Parathyroid adenoma (tissue), 2 donors: Measurements from ENCODE around the gene SND1.

Experiments
- H2AFZ ChIP-seq: fragments of 300-600 bp; sonication (generic); one replicate; pipeline ENCODE4 v1.7.0; 2017; ENCODE audit warnings: antibody characterized with exemption, mild to moderate bottlenecking
- H3K27ac ChIP-seq: fragments of 300-600 bp; sonication (generic); one replicate; pipeline ENCODE4 v1.7.0; 2017
- H3K27me3 ChIP-seq: fragments of 300-600 bp; sonication (generic); one replicate; pipeline ENCODE4 v1.7.0; 2017; ENCODE audit warnings: low read length; ENCODE audit not compliant: control insufficient read depth, insufficient read depth
- H3K36me3 ChIP-seq: fragments of 300-600 bp; sonication (generic); one replicate; pipeline ENCODE4 v1.7.0; 2017; ENCODE audit warnings: low read length; ENCODE audit not compliant: control insufficient read depth, insufficient read depth
- H3K4me1 ChIP-seq: fragments of 300-600 bp; sonication (generic); one replicate; pipeline ENCODE4 v1.7.0; 2017; ENCODE audit warnings: control low read depth
- H3K4me2 ChIP-seq: fragments of 300-600 bp; sonication (generic); one replicate; pipeline ENCODE4 v1.7.0; 2017; ENCODE audit warnings: low read length
- H3K4me3 ChIP-seq: fragments of 300-600 bp; sonication (generic); one replicate; pipeline ENCODE4 v1.7.0; 2017; ENCODE audit warnings: low read depth, low read length
- H3K79me2 ChIP-seq: fragments of 300-600 bp; sonication (generic); one replicate; pipeline ENCODE4 v1.7.0; 2017; ENCODE audit warnings: control low read depth
- H3K9ac ChIP-seq: fragments of 300-600 bp; sonication (generic); one replicate; pipeline ENCODE4 v1.7.0; 2017; ENCODE audit warnings: mild to moderate bottlenecking
- H3K9me3 ChIP-seq: fragments of 300-600 bp; sonication (generic); one replicate; pipeline ENCODE4 v1.7.0; 2017; ENCODE audit warnings: low read length; ENCODE audit not compliant: control insufficient read depth
- CTCF ChIP-seq: fragments of 300-600 bp; sonication (generic); IDR thresholded peaks from one replicate; pipeline ENCODE4 v1.7.0; 2017; ENCODE audit warnings: antibody characterized with exemption, mild to moderate bottlenecking
- donor health status: primary hyperparathyroidism.

The SND1 gene

GRCh38 chr7:128075242-128076095 is 423.5 kb downstream of the SND1 start:
- no peaks in the 10 kb centered on the region for H3K4me1 ChIP-seq
- H3K9me3 ChIP-seq = no peaks in the 10 kb centered on the region
- no peak overlapping the region for H3K27ac ChIP-seq
- no peak for TF ChIP-seq CTCF
- H3K9ac ChIP-seq = no peak overlapping the region
- no peak overlapping the region for H3K4me2 ChIP-seq
- H3K79me2 ChIP-seq = no peaks in the 10 kb centered on the region
- H3K4me3 ChIP-seq = no peak overlapping the region
- no peaks in the 10 kb centered on the region for H3K27me3 ChIP-seq
- H3K36me3 ChIP-seq = no peaks in the 10 kb centered on the region
- H2AFZ ChIP-seq = no peak overlapping the region

- H3K4me2 ChIP-seq = no peak overlapping the region
- no peaks in the 10 kb centered on the region for H3K27me3 ChIP-seq
- H3K36me3 ChIP-seq = no peaks in the 10 kb centered on the region
- H2AFZ ChIP-seq = no peak overlapping the region
- TF ChIP-seq CTCF = no peak
- H3K9ac ChIP-seq = no peak overlapping the region
- H3K27ac ChIP-seq = no peak overlapping the region
- H3K4me1 ChIP-seq = no peaks in the 10 kb centered on the region
- no peaks in the 10 kb centered on the region for H3K79me2 ChIP-seq
- H3K4me3 ChIP-seq = no peak overlapping the region
- H3K9me3 ChIP-seq = no peaks in the 10 kb centered on the region
These were observed 424.3 kb downstream of the SND1 start for GRCh38 chr7:128076196-128076795.

DNA sequence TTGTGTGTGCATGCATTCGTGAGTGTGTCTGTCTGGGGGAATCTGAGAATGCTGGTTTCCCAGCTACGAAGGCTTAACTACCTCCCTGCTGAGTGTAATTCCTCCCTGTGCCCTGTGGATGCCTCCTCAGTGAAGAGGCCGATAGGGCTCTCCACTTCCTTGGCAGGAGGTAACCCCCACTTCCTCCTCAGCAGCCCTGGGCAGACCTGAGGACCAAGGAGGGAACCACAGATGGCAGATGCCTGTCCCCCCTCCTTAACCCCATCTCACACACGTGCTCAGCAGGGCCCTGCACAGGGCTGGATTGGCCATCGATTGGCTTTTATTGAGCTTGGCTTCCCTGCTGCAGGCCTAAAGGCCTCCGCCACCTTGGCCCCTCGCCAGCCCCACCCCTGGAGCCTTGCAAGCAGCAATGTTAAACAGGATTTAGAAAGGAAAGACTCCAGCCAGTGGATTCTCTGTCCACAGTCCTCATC is 424.8 kb downstream of the SND1 start:
- Histone ChIP-seq H3K79me2 (no peaks in the 10 kb centered on the region), H3K9ac (no peak overlapping the region), H2AFZ (no peak overlapping the region), H3K36me3 (no peaks in the 10 kb centered on the region), H3K27ac (no peak overlapping the region), H3K27me3 (no peaks in the 10 kb centered on the region), H3K4me2 (no peak overlapping the region), H3K4me1 (no peaks in the 10 kb centered on the region), H3K9me3 (no peaks in the 10 kb centered on the region), H3K4me3 (no peak overlapping the region)
- no peak for TF ChIP-seq CTCF

GRCh38 chr7:128078309-128078708 is 426.3 kb downstream of the SND1 start:
- no peaks in the 10 kb centered on the region for H3K9me3 ChIP-seq
- H3K4me3 ChIP-seq = no peak overlapping the region
- H3K4me2 ChIP-seq = no peak overlapping the region
- no peaks in the 10 kb centered on the region for H3K36me3 ChIP-seq
- no peak overlapping the region for H3K9ac ChIP-seq
- no peak overlapping the region for H3K27ac ChIP-seq
- H2AFZ ChIP-seq = no peak overlapping the region
- no peak for TF ChIP-seq CTCF
- no peaks in the 10 kb centered on the region for H3K79me2 ChIP-seq
- no peaks in the 10 kb centered on the region for H3K27me3 ChIP-seq
- H3K4me1 ChIP-seq = no peaks in the 10 kb centered on the region
